ENCODE measurements around the gene CEP57L1.
A peak's percentile ranks its signal among the peaks of the same experiment; 100 is the strongest.
"Not testable (repeated sequence)": the region's sequence is repeated elsewhere in the genome, so short reads cannot be mapped to it uniquely, and the experiment has no call there.

Gene CEP57L1

DNA sequence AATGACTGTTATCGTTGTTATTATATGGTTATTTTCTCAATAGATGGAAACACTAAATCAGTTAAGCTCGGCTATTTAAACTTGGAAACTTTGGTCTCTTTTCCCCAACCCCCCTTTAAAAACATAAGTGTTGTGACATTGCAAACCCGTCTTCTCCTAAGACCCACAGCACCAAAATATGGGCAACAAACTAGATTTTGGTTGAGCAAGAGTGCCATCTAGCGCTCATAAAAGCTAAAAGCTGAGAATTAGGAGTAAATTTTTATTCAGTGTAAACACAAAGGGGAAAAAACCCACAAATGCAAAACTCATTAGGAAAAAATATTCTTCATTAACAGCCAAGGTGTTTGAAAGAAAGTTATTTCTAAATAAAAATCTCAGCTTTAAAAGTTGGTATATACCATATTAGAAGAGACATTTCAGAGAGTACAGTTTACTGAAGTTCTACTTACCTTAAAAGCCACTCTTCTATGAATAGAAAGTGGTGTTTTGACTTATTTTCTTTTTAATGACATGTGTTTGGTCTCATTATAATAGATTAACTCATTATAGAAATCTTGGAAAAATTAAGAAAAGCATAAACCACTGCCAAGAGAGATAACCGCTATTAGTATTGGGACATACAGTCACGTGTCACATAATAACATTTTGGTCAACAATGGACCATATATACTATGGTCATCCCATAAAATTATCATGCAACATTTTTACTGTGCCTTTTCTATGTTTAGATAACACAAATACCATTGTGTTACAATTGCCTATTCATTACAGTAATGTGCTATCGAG, 21.8 kb upstream of the CEP57L1 start:
- peak in 2 of 3 donors; percentile 13 to 15 for DNase-seq (ENCODE audit: low read depth in 3 of 3, low spot score in 1 of 3)

DNA sequence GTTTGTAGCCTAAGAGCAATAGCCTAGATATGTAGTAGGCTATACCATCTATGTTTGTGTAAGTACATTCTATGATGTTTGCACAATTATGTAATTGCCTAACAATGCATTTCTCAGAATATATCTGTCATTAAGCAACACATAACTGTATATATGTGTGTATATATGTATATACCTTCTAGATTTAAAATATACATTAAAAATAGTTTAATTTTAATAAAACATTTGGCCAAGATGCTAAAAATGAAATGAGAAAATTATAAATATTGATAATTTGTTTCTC, 21.2 kb upstream of the CEP57L1 start:
- DNase-seq (ENCODE audit: low read depth in 3 of 3, low spot score in 1 of 3), result no peak

DNA sequence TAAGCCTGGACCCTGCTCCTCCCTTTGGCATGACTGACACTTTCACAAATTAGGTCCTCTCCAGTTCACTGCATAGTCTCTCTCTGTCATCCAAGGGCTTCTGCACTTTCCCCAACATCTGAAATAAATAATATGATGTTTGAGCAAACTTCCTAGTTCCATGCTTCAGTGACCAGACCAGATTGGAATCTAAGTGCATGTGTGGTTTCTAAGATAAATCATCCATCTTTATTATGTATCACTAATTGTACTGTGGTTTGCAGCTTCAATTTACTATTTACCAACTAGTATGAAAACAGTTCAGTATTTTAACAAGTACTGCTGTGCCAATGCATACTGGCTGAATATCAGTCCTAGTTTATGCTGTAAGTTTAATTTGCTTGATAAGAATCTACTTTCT, 19.4 kb upstream of the CEP57L1 start:
- DNase-seq (ENCODE audit: low read depth in 3 of 3, low spot score in 1 of 3), result no peak

DNA sequence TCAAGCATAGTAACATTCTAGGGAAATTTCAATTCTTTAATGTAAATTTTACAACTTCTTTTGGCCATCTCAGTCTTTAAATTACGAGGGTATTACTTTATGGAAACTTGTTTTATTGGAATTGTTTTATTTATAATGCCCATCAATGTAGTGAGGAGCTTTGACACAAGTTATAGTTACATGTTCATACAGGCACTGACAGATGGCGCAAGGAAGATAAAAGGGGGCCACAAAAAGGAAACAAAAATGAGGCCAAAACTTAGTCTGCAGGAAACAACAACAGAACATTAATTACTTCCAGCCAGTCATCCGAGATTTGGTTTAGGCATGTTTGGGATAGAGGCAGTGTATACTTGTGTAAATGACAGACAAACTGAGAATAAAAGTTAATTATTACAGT, 18.9 kb upstream of the CEP57L1 start:
- DNase-seq (ENCODE audit: low read depth in 3 of 3, low spot score in 1 of 3), result no peak

DNA sequence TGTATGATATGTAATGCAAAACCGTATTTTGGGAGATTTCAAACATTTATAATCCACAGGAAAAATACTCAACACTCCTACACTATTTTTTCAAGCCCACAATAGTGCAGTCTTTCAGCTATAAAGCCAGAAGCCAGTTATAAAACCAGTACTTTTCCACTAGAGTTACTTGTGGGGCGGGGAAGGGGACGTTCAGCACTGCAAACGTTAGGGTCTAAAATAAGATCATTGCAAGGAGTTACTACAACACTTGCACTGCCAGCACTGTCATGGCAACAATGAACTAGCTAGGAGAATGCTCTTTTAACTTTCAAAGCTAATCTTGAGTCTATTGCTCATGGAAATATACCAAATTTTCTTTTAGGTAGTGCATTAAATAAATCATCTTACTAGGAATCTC, 15.3 kb upstream of the CEP57L1 start:
- DNase-seq (ENCODE audit: low read depth in 3 of 3, low spot score in 1 of 3), result no peak

DNA sequence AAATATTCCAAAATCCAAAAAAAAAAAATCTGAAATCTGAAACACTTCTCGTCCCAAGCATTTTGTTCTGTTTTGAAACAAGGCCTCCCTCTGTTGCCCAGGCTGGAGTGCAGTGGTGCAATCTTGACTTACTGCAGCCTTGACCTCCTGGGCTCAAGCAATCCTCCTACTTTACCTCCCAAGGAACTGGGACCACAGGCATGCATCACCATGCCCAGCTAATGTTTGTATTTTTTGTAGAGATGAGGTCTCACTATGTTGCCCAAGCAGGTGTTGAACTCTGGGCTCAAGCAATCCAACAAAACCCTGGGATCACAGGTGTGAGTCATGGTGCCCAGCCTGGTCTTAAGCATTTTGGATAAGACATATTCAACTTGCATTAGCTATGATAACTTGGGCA, 14.3 kb upstream of the CEP57L1 start:
- no peak for DNase-seq (ENCODE audit: low read depth in 3 of 3, low spot score in 1 of 3)

DNA sequence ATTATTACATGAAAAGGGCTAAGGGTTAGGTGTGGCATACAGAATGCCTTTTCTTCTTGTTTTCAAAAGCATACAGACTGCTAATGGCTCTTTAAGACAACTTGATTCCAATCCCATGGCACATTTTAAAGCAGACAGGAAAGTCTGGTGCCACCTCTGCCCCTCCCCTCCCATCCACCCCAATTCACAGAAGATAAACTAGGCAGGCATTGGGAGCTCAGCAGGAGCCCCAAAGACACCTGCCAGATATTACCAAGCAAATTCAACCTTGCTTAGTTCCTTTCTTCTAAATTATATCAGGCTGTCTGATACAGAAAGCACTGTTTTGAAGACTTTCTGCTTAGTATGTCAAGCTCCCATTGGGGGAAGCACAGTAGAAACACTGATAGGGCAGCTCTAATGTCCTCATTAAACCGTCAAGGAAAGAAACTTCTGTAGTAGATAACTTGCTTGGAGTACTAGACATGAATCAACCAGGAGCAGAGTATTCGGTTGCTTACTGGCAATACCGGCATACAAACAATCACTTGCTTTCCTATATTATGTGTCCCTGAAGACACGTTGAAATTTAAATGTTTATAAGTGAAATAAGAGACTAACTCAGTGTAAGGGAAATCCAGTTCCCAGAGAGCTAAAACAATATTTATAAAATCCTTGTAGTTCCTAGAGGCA, 13.7 kb upstream of the CEP57L1 start:
- no peak for DNase-seq (ENCODE audit: low read depth in 3 of 3, low spot score in 1 of 3)

DNA sequence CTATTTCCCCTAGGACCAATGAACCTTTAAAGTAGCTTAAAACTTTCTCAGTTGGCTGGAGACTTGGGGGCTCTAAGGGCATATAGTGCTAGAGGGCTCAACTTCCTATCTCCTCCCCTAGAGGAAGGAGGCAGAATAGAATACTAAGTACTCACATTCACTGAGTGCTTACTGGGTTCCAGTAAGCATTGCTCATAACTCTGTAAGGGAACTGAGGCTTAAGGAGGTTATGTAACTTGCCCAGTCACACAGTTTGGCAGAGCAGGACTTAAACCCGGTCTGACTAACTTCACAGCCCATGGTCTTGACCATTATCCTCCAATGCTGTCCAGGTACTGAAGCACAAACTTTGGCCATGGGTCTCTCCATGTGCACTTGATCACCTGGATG, 13.1 kb upstream of the CEP57L1 start:
- no peak for DNase-seq (ENCODE audit: low read depth in 3 of 3, low spot score in 1 of 3)

DNA sequence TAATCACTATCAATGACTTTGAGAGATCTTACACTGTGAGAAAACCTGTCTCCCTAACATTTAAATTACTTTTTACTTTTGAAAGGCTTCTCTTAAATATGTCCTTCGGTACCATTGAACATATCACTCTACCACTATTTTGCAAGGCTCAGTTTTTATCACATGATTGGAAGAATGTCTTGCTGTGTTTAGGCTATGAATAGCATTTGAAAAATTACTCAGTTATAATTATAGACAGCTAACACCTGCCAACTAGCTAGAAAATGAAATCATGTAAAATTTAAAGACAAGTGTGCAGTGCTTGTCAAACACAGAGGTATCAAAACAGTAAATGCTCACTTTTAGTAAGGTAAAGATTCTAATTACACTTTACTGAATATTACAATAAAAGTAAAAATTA, 11.7 kb upstream of the CEP57L1 start:
- no peak for DNase-seq (ENCODE audit: low read depth in 3 of 3, low spot score in 1 of 3)

DNA sequence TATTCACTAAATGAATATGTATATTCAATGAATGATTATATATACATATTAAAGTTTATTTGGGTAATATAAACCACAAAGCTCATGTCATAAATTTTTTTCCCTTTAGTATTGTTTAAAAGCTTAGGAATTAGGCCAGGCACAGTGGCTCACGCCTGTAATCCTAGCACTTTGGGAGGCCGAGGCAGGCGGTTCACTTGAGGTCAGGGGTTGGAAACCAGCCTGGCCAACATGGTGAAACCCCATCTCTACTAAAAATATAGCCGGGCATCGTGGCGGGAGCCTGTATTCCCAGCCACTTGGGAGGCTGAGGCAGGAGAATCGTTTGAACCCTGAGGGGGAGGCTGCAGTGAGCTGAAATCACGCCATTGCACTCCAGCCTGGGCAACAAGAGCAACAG, 11.2 kb upstream of the CEP57L1 start:
- not testable (repeated sequence) for DNase-seq (ENCODE audit: low read depth in 3 of 3, low spot score in 1 of 3)

DNA sequence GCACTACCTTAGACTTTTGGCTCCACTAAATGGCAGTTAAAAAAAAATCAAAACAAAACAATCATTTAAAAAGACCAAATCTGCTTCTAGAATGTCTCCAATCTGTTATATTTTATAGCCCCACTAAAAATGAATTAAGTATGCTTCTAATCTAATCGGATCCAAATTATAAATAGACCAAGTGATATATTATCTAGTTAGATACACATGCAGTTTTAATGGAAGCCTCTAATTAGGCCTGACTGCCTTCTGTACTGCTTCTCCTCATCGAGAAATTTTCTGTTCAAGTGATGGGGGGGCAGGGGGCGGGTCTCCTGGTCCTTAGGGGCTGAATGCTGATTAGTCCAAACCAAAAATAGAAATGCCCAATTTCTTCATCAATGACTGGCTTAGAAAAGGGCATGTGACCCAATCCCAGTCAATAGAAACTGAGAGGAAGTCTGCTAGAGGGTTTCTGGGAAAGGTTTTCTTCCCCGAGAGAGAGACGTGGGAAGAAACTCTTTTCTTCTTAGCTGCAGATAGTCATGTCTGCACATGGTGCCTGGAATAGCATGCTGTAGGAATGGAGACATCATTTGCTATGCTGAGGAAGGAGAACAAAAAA, 7.5 kb upstream of the CEP57L1 start:
- DNase-seq (ENCODE audit: low read depth in 3 of 3, low spot score in 1 of 3), result no peak

DNA sequence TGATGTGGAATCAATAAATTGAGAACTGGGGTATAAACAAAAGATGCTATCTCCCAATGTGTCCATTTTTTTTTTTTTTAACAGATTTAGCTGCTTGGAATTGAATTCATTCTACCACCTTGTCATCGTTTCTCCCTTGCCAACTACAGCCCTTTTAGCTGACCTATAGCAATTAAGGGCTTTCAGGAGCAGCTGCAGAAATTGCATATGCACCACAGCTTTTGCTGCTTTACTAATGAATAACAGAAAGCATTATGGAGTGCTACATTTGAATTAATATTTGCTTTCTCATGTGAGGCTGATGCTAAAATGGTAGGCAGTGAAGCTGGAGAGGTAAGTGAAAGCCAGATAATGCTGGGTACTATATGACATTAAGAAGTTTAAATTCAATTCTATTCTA, 6.3 kb upstream of the CEP57L1 start:
- DNase-seq (ENCODE audit: low read depth in 3 of 3, low spot score in 1 of 3), result no peak

DNA sequence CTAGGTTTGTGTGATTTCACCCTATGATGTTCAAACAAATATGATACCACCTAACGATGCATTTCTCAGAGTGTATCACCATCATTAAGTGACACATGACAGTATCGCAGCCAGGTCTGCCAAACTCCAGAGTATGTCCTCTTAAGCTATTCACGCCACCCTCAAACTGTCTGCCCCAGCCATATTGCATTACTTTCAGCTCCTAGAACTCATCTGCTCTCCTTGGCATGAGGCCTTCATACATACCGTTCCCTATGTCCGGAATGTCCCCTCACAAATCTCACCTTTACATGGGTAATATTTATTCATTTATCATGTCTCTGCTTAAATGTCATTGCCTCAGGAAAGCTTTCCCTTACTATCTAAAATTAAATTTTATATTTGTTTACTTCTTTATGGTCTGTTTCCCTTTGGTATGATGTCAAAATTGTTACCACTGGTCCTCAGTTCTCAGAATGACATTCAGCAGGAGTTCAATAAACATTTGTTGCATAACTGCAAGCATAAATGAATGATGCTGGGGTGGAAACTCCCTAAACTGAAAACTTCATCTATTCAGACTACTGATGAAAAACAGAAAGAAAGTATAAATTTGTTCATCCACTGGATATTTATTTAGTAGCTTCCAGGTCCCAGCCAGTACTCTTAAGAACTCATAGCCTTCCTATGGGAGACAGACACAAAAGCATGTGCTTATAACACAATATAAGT, 3.8 kb upstream of the CEP57L1 start:
- no peak for DNase-seq (ENCODE audit: low read depth in 3 of 3, low spot score in 1 of 3)

DNA sequence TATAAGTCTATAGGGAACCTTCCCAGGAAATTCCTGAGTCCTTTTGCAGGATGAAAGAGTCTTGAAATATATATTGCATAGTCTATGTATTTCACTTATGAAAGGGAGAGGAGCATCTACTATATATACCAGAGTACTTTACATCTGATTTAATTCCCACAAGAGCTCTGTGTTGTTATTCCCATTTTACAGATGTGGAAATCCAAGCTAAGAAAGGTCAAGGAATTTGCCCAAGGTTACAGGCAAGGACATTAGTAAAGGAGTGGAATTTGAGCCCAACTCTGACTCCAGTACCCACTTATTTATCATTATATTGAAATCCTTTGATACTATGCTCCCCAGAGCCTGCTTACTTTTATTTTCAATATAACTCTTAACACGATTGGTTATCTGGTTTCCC, 3.2 kb upstream of the CEP57L1 start:
- no peak for DNase-seq (ENCODE audit: low read depth in 3 of 3, low spot score in 1 of 3)

DNA sequence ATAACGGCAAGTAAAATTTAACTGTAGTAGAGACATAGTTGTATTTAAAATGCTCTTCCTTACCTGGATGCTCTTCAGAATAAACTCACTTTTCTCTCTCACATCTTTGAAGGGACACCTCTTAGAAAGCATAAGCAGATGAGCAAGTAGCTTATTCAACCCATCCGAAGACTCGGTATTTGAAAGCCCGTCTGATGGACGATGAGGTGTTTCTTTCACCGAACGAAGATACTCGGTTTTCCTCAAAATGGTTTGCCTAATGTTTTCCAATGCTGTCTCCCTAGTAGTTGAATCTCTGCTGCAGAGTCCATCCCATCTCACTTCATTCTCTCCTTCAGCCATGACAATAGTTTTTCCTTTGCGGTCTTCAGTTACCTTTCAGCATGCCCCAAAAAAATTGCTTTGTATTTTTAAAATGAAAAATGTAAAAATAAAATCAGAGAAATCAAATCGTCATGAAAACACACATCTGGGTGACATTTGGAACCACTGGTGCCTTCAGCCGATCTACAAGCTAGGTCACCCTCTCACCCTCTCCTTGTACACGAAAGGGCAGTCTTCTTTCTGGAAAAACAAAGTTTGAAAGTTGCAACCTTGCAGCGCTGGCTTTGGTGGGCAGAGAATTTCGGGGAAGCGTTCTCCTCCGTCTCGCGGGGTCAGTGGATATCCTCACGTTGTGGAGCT, 1.4 kb upstream of the CEP57L1 start:
- no peak for DNase-seq (ENCODE audit: low read depth in 3 of 3, low spot score in 1 of 3)

DNA sequence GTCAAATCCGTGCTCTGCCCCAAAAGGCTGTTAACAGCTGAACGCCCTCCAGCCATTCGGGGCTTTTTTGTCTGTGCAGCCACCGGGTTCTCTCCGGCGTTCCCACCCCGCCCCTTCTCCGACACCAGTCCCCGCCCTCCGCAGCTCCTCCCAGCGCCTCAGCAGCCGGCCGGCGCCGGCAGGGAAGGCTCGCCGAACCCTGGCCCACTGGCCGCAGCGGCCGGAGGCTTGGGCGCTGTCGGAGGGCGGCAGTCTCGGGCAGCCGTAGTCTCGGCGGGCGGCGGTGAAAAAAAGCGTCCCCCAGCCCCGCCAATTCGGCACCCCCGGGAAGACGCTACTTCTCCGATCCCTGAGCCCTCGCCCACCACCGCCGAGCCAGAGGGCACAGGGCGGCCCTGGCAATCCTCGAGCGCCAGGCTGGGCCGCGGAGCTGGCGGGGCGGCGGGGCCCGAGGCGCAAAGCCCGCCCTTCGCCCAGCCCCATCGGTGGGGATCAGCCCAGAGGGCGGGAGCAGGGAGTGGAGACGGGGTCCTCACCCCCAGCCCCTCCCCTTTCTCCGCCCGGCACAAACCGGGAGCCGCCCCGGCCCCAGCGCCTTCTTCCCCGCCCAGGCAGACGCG, 781 bp upstream of the CEP57L1 start, which contains the start of gene SESN1:
SESN1 (minus strand) TSS at position 431 of the 620 bp plus-strand sequence. CDS start 773 bp downstream, outside the sequence.
- peak; percentile 56 to 71 (median 56) for DNase-seq (ENCODE audit: low read depth in 3 of 3, low spot score in 1 of 3)

DNA sequence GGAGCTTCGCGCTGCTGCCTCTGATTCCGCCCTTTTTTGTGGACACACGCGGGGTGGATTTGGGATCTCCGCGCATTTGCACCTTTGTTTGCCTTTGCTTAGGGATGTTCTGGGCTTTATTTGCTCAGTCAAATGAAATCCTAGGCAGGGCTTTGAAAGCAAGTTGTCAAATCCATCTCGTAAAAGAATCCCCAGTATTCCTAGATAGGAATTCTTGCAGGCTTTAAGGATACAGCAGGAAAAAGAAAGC, 453 bp downstream of the CEP57L1 start:
- DNase-seq (ENCODE audit: low read depth in 3 of 3, low spot score in 1 of 3), result no peak

DNA sequence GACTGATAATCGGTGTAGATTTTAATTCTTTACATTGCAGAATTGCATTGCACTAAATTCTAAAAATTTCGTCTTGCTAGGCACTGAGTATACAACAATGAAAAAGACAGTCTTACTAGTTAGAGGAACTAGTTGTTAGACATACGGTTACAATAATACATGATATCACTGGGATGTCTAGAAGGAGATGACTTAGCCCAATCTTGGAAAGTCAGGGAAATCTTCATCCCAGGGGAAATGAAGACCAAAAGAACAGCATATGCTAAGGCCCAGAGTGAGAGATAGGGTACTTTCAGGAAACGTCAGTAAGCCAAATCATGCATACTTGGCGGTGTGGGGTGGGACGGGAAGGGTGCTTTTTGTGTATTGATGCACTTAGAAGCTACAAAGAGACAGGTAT, 901 bp downstream of the CEP57L1 start:
- DNase-seq (ENCODE audit: low read depth in 3 of 3, low spot score in 1 of 3), result no peak

DNA sequence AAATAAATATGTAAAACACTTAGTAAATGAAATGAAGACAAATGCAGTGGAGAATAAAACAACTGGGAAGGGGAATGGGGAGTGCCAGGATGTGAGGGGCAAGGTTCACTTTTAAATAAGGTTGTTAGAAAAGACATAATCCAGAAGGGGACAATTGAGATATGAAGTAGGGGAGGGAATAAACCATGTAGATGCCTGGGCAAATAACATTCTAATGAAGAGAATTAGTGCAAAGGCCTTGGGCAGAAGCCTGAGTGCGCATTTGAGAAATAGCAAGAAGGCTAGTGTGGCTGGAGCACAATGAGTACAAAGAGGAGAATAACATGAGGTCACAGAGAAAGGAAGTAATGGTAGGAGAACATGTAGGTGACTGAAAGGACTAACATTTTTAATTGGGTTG, 2.4 kb downstream of the CEP57L1 start:
- DNase-seq (ENCODE audit: low read depth in 3 of 3, low spot score in 1 of 3), result no peak

DNA sequence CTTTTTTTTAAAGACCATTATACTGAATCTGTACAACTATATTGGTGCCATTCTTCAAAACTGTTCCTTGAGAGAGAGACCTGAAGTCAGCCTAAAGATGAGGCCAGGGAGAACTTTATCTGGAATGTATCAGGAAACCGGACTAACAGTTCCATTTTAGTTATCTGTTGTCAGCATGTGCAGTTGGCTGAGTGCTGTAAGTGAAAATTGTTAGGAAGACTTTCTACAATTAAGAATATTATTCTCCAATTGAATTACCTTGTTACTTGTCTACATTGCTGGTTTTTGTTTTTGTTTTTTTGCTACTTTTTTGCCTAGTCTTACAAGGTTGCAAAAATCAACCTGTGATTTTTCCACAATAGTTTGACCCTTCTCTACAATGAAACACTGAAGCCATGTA, 7.5 kb downstream of the CEP57L1 start:
- DNase-seq (ENCODE audit: low read depth in 3 of 3, low spot score in 1 of 3), result no peak

DNA sequence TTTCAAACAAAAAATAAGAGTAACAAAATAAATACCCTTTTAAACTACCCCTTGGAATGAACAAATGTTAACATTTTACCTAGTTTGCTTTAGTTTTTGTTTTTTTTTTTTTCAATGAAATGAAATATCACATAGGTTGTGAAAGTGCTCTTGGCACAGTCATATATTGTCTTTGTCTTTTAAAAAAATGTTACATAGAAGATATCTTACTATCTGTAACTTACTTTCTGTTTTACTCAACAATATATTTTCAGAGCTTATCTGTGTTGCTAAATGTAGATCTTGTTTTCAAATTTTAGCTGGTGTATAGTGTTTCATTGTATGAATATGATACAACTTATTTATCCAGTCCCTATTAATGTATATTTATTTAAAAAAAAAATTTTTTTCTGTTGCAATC, 8.6 kb downstream of the CEP57L1 start:
- DNase-seq (ENCODE audit: low read depth in 3 of 3, low spot score in 1 of 3), result no peak
